Sigmoid colon (tissue), 4 donors: ENCODE measurements around the gene LTO1.

Source experiments
- EP300 ChIP-seq, 4 donors: sonication (generic); formaldehyde crosslinking; IDR thresholded peaks; one replicate each; pipeline ENCODE4 v1.6.1; 2017; ENCODE audit warnings: antibody characterized with exemption in 4 of 4
- POLR2A ChIP-seq, 2 donors: fragments of 450-650 bp; IDR thresholded peaks; one replicate each; pipeline ENCODE4 v1.6.1; 2016; ENCODE audit warnings: antibody characterized with exemption in 2 of 2, mild to moderate bottlenecking in 2 of 2, moderate library complexity in 2 of 2
- POLR2AphosphoS5 ChIP-seq, 4 donors: sonication (generic); formaldehyde crosslinking; IDR thresholded peaks; one replicate each; pipeline ENCODE4 v1.6.1; 2017; ENCODE audit warnings: antibody characterized with exemption in 4 of 4
- TF ChIP-seq, protein P1 (sequence below), 4 experiments: fragments of 450-650 bp in 3 of 4; fragments of 200-600 bp in 1 of 4; IDR thresholded peaks; one replicate each; pipeline ENCODE4 v1.5.1; 2016 to 2019; ENCODE audit warnings: antibody characterized with exemption in 4 of 4, mild to moderate bottlenecking in 3 of 4, moderate library complexity in 2 of 4

GRCh38 chr11:69654660-69655478 is 20.3 kb downstream of the LTO1 start:
- TF ChIP-seq, protein P1, sequence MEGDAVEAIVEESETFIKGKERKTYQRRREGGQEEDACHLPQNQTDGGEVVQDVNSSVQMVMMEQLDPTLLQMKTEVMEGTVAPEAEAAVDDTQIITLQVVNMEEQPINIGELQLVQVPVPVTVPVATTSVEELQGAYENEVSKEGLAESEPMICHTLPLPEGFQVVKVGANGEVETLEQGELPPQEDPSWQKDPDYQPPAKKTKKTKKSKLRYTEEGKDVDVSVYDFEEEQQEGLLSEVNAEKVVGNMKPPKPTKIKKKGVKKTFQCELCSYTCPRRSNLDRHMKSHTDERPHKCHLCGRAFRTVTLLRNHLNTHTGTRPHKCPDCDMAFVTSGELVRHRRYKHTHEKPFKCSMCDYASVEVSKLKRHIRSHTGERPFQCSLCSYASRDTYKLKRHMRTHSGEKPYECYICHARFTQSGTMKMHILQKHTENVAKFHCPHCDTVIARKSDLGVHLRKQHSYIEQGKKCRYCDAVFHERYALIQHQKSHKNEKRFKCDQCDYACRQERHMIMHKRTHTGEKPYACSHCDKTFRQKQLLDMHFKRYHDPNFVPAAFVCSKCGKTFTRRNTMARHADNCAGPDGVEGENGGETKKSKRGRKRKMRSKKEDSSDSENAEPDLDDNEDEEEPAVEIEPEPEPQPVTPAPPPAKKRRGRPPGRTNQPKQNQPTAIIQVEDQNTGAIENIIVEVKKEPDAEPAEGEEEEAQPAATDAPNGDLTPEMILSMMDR (IDR thresholded peaks at IDR 0.05) = no peak
- no peak for TF ChIP-seq POLR2A (IDR thresholded peaks at IDR 0.05)
- no peak for TF ChIP-seq POLR2AphosphoS5 (IDR thresholded peaks at IDR 0.05)
- TF ChIP-seq EP300 (IDR thresholded peaks at IDR 0.05) = no peak
